ENCODE data around the gene ITGA1. TPM values are rescaled to one million over a fixed set of nuclear protein-coding genes. Genes with fewer than 3 reads are reported as not detected.
A peak's percentile ranks its signal among the peaks of the same experiment; 100 is the strongest.

Gene ITGA1
- total and polyA plus RNA-seq, 2 donors: 53.9 to 303 TPM

GRCh38 chr5:52981507-52981906 lies 193.8 kb downstream of the ITGA1 start:
- H3K36me3 ChIP-seq (ENCODE audit: insufficient read depth): no peaks in the 10 kb centered on the region
- WGBS: 53% methylated on average over 4 of the region's 4 CpGs
- no peak for DNase-seq (ENCODE audit: extremely low spot score)
- no peak overlapping the region for H3K27ac ChIP-seq (ENCODE audit: low read depth)
- no peak overlapping the region for H3K4me3 ChIP-seq (ENCODE audit: low read depth, low read length)
- no peaks in the 10 kb centered on the region for H3K4me1 ChIP-seq (ENCODE audit: insufficient read depth)

DNA sequence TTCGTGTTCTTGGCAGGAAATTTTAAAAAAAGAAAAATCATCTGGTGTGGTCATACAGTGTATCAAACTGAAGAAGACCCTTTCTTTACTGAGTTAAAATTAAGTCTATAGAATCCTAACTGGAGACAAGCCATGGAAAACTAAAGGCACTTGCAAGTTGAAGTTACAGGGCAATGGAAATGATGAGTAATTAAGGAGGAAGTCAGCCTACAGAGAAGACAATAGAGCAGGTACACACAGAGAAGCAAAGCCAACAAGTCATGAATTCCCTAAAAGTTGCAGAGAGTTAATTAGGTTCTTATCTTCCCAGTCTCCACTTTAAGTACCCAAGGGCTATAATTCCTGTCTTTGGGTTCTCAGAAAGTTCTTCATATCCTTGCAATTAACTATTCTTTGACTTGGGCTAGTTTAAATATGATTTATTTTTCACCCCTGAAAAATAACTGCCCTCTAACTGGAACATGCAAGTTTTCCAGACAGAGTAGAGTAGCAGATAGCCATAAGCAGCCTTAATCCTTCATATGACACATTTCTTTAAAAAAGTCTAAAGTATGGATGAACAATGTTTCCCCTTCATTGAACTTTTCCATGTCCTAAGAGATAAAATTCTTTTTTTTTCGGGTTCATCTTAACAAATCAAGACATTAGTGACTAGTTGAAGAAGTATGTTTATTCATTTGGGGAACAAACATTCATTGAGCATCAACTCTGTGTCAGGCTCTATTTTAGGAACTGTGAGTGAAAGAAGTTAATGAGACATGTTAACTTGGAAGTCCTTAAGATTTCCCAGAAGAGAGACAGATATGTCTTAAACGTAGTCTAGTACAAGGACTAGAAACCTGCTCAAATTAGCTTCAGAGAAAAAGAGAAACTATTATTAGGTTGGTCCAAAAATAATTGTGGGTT lies 196.3 kb downstream of the ITGA1 start:
- Histone ChIP-seq H3K27ac (ENCODE audit: low read depth) (no peak overlapping the region), H3K4me3 (ENCODE audit: low read depth, low read length) (no peak overlapping the region), H3K4me1 (ENCODE audit: insufficient read depth) (no peaks in the 10 kb centered on the region), H3K36me3 (ENCODE audit: insufficient read depth) (no peaks in the 10 kb centered on the region)
- no peak for DNase-seq (ENCODE audit: extremely low spot score)
- WGBS: 49% methylated on average over 3 of the region's 3 CpGs

GRCh38 chr5:52985306-52985705 lies 197.6 kb downstream of the ITGA1 start:
- no peak for DNase-seq (ENCODE audit: extremely low spot score)
- H3K4me1 ChIP-seq (ENCODE audit: insufficient read depth): no peaks in the 10 kb centered on the region
- no peak overlapping the region for H3K27ac ChIP-seq (ENCODE audit: low read depth)
- 87% methylated on average over 3 of the region's 3 CpGs for WGBS
- H3K4me3 ChIP-seq (ENCODE audit: low read depth, low read length): no peak overlapping the region
- H3K36me3 ChIP-seq (ENCODE audit: insufficient read depth): no peaks in the 10 kb centered on the region

DNA sequence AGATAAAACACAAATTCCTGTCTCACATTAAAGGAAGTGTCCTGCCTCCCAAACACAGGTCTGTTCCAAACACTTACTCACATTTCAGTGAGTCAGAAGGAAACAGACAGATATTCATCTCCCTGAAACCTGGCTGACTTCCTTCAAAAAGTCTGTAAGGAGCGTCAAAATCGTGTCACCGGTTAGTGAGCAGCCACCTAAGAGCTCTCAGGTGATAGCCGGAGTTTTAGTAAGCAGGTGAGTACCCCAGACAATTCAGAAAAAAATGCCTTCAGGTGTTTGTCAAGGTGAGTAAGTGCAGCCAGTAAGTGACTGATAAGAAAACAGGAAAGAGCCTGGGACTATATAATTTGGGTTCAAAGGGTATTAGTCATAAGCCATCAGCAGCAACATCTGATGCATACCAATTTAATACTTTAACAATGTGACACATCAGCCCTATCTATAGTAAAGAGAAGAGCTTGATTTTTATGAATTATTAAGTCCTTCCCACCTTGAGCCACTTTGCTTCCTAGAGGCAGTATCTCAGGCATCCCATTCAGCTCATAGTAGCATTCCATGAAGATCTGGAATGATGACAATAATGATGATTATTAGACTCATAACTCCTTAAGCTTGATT lies 200.1 kb downstream of the ITGA1 start:
- no peaks in the 10 kb centered on the region for H3K4me1 ChIP-seq (ENCODE audit: insufficient read depth)
- no peaks in the 10 kb centered on the region for H3K36me3 ChIP-seq (ENCODE audit: insufficient read depth)
- WGBS: 73% methylated on average over 4 of the region's 4 CpGs
- peak overlapping the region; percentile 19 for H3K27ac ChIP-seq (ENCODE audit: low read depth)
- no peak for DNase-seq (ENCODE audit: extremely low spot score)
- H3K4me3 ChIP-seq (ENCODE audit: low read depth, low read length): no peak overlapping the region

- H3K4me1 ChIP-seq (ENCODE audit: insufficient read depth): no peaks in the 10 kb centered on the region
- no peaks in the 10 kb centered on the region for H3K36me3 ChIP-seq (ENCODE audit: insufficient read depth)
- peak overlapping the region; percentile 64 for H3K4me3 ChIP-seq (ENCODE audit: low read depth, low read length)
- DNase-seq (ENCODE audit: extremely low spot score): no peak
- WGBS: 9% methylated on average over 16 of the region's 16 CpGs
- peak overlapping the region; percentile 27 for H3K27ac ChIP-seq (ENCODE audit: low read depth)
Measured at GRCh38 chr5:52988335-52989024, 200.8 kb downstream of the ITGA1 start.

DNA sequence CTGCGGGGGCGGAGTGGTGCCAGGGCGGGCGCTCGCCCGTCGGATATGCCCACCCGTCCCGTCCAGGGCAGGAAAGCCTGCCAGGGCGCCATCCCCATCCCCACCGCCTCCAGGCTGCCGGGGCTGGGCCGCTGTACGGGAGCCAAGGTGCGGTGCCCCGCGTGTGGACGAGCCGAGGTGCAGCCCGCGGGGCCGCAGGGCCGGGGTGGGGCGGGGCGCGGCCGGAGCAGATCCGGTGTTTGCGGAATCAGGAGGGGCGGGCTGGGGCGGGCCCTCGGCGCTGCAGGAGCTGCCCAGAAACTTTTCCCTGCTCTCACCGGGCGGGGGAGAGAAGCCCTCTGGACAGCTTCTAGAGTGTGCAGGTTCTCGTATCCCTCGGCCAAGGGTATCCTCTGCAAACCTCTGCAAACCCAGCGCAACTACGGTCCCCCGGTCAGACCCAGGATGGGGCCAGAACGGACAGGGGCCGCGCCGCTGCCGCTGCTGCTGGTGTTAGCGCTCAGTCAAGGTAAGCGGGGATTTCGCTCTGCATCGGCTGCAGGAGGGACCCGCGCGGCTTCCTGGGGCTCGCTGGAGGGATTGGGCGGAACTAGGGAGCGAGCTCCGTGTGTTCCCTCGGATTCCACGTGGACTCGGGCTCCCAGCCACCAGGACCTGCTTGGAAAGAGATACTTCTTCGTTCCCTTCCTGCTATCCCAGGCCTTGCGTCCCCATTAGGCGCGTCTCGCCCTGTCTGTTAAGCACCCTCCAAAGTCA lies 201.5 kb downstream of the ITGA1 start, which contains the start of gene ITGA2:
Gene ITGA2, plus strand, starts transcription at position 328 of the 756 bp plus-strand sequence. Its CDS starts 117 bp downstream, at position 445.
- DNase-seq (ENCODE audit: extremely low spot score): no peak
- peak within 1 kb of the TSS; percentile 27 for H3K27ac ChIP-seq (ENCODE audit: low read depth)
- no peaks in the 10 kb centered on the region for H3K36me3 ChIP-seq (ENCODE audit: insufficient read depth)
- H3K4me3 ChIP-seq (ENCODE audit: low read depth, low read length): peak within 1 kb of the TSS; percentile 64
- H3K4me1 ChIP-seq (ENCODE audit: insufficient read depth): no peaks in the 10 kb centered on the region
- WGBS: under 1% methylated on average over 64 of the region's 64 CpGs

GRCh38 chr5:52989781-52990527 lies 202.2 kb downstream of the ITGA1 start:
- Histone ChIP-seq H3K4me3 (ENCODE audit: low read depth, low read length) (peak overlapping the region; percentile 64), H3K4me1 (ENCODE audit: insufficient read depth) (no peaks in the 10 kb centered on the region), H3K36me3 (ENCODE audit: insufficient read depth) (no peaks in the 10 kb centered on the region), H3K27ac (ENCODE audit: low read depth) (no peak overlapping the region)
- DNase-seq (ENCODE audit: extremely low spot score): no peak
- 6% methylated on average over 27 of the region's 27 CpGs for WGBS

DNA sequence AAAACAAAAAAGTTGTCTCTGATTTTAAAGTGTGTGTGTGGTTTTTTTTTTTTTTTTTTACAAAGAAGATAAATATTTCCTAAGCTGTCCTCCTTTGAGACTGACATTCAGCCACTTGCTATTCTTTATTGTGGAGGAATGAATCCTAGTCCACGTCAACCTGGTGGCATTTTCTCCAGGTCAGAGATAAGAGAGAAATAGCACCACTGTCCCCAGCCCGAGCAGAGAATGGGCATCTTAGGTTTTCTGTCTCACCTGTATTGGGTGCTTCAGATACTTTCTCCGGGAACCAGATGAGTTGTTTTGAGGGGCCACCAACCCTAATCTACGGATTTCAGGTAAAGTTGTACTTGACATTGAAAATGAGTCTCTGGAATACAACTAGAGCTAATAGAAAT lies 202.8 kb downstream of the ITGA1 start:
- Histone ChIP-seq H3K36me3 (ENCODE audit: insufficient read depth) (no peaks in the 10 kb centered on the region), H3K4me3 (ENCODE audit: low read depth, low read length) (no peak overlapping the region), H3K27ac (ENCODE audit: low read depth) (no peak overlapping the region), H3K4me1 (ENCODE audit: insufficient read depth) (no peaks in the 10 kb centered on the region)
- no peak for DNase-seq (ENCODE audit: extremely low spot score)
- WGBS: 62% methylated on average over 4 of the region's 4 CpGs

- 68% methylated on average over 2 of the region's 2 CpGs for WGBS
- H3K36me3 ChIP-seq (ENCODE audit: insufficient read depth): no peaks in the 10 kb centered on the region
- no peak overlapping the region for H3K27ac ChIP-seq (ENCODE audit: low read depth)
- no peak overlapping the region for H3K4me3 ChIP-seq (ENCODE audit: low read depth, low read length)
- no peaks in the 10 kb centered on the region for H3K4me1 ChIP-seq (ENCODE audit: insufficient read depth)
- no peak for DNase-seq (ENCODE audit: extremely low spot score)
Measured at GRCh38 chr5:52993367-52993766, 205.7 kb downstream of the ITGA1 start.

GRCh38 chr5:52994266-52994665 lies 206.6 kb downstream of the ITGA1 start:
- Histone ChIP-seq H3K4me3 (ENCODE audit: low read depth, low read length) (no peak overlapping the region), H3K4me1 (ENCODE audit: insufficient read depth) (no peaks in the 10 kb centered on the region), H3K36me3 (ENCODE audit: insufficient read depth) (no peaks in the 10 kb centered on the region), H3K27ac (ENCODE audit: low read depth) (no peak overlapping the region)
- DNase-seq (ENCODE audit: extremely low spot score): no peak
- 98% methylated on average over 1 of the region's 1 CpG for WGBS

DNA sequence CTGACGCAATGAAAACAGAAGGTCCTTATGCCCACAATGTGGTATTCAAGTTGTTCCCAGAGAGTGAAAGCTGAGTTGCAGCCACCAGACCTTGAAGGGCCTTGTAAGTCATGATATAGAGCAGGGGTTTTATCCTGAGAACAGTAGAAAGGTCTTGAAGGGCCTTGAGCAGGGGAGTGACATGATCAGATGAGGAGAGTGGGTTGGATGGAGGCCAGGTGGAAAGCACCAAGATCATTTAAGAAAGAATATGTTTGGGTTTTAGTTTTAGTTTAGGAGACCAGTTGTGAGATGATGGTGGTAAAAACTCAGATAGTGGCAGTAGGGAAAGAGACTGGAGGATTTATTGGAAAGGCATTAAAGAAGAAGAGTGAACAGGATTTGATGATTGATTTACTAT lies 207.4 kb downstream of the ITGA1 start:
- H3K4me1 ChIP-seq (ENCODE audit: insufficient read depth): no peaks in the 10 kb centered on the region
- H3K4me3 ChIP-seq (ENCODE audit: low read depth, low read length): no peak overlapping the region
- DNase-seq (ENCODE audit: extremely low spot score): no peak
- H3K36me3 ChIP-seq (ENCODE audit: insufficient read depth): no peaks in the 10 kb centered on the region
- WGBS: 97% methylated on average over 1 of the region's 1 CpG
- no peak overlapping the region for H3K27ac ChIP-seq (ENCODE audit: low read depth)

GRCh38 chr5:52995914-52996313 lies 208.2 kb downstream of the ITGA1 start:
- DNase-seq (ENCODE audit: extremely low spot score): no peak
- Histone ChIP-seq H3K4me1 (ENCODE audit: insufficient read depth) (no peaks in the 10 kb centered on the region), H3K36me3 (ENCODE audit: insufficient read depth) (no peaks in the 10 kb centered on the region), H3K4me3 (ENCODE audit: low read depth, low read length) (no peak overlapping the region), H3K27ac (ENCODE audit: low read depth) (no peak overlapping the region)
- 97% methylated on average over 1 of the region's 1 CpG for WGBS

- H3K27ac ChIP-seq (ENCODE audit: low read depth): no peak overlapping the region
- DNase-seq (ENCODE audit: extremely low spot score): no peak
- no peaks in the 10 kb centered on the region for H3K4me1 ChIP-seq (ENCODE audit: insufficient read depth)
- no peaks in the 10 kb centered on the region for H3K36me3 ChIP-seq (ENCODE audit: insufficient read depth)
- 58% methylated on average over 1 of the region's 1 CpG for WGBS
- no peak overlapping the region for H3K4me3 ChIP-seq (ENCODE audit: low read depth, low read length)
Measured at GRCh38 chr5:52996979-52997378, 209.3 kb downstream of the ITGA1 start.
